Panc1 (cell line): ENCODE results near the gene GSG1.

ENCODE experiments used
- POLR2AphosphoS5 ChIP-seq: IDR thresholded peaks from 2 replicates; pipeline ENCODE4 v1.6.1; 2012; ENCODE audit warnings: mild to moderate bottlenecking, low read depth, low read length, moderate library complexity
- SIN3A ChIP-seq: IDR thresholded peaks from 2 replicates; pipeline ENCODE4 v1.6.1; 2012; ENCODE audit warnings: low read depth, mild to moderate bottlenecking, low read length, moderate library complexity, borderline replicate concordance; ENCODE audit not compliant: insufficient read depth
- TCF7L2 ChIP-seq: IDR thresholded peaks from 2 replicates; pipeline ENCODE4 v1.6.1; 2011; ENCODE audit warnings: mild to moderate bottlenecking, low read depth, low read length, inconsistent platforms
- TF ChIP-seq, protein P1 (sequence below): fragments of 450-650 bp; IDR thresholded peaks from 2 replicates; pipeline ENCODE4 v1.5.1; 2017; ENCODE audit warnings: mild to moderate bottlenecking
- TF ChIP-seq, protein P2 (sequence below), 2 experiments: IDR thresholded peaks; 2 replicates each; pipeline ENCODE4 v1.6.1; 2011 to 2012; ENCODE audit warnings: low read depth in 2 of 2, control low read depth in 1 of 2, low read length in 1 of 2, mild to moderate bottlenecking in 1 of 2, moderate library complexity in 1 of 2; ENCODE audit not compliant: insufficient read depth in 1 of 2

DNA sequence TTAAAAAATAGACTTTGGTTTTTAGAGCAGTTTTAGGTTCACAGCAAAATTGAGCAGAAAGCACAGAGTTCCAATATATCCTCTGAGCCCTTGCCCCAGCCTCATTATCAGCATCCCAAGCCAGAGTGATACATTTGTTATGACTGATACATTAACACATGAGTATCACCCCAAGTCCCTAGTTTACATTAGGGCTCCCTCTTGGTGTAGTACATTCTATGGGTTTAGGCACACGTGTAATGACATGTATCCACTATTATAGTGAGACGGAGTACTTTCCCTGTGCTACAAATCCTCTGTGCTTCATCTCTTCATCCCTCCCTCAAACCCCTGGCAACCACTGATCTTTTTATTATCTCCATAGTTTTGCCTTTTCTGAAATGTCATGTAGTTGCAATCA, 22.5 kb upstream of the GSG1 start:
- no peak for TF ChIP-seq POLR2AphosphoS5
- TF ChIP-seq, protein P1, sequence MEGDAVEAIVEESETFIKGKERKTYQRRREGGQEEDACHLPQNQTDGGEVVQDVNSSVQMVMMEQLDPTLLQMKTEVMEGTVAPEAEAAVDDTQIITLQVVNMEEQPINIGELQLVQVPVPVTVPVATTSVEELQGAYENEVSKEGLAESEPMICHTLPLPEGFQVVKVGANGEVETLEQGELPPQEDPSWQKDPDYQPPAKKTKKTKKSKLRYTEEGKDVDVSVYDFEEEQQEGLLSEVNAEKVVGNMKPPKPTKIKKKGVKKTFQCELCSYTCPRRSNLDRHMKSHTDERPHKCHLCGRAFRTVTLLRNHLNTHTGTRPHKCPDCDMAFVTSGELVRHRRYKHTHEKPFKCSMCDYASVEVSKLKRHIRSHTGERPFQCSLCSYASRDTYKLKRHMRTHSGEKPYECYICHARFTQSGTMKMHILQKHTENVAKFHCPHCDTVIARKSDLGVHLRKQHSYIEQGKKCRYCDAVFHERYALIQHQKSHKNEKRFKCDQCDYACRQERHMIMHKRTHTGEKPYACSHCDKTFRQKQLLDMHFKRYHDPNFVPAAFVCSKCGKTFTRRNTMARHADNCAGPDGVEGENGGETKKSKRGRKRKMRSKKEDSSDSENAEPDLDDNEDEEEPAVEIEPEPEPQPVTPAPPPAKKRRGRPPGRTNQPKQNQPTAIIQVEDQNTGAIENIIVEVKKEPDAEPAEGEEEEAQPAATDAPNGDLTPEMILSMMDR = no peak
- no peak for TF ChIP-seq TCF7L2
- TF ChIP-seq, protein P2, sequence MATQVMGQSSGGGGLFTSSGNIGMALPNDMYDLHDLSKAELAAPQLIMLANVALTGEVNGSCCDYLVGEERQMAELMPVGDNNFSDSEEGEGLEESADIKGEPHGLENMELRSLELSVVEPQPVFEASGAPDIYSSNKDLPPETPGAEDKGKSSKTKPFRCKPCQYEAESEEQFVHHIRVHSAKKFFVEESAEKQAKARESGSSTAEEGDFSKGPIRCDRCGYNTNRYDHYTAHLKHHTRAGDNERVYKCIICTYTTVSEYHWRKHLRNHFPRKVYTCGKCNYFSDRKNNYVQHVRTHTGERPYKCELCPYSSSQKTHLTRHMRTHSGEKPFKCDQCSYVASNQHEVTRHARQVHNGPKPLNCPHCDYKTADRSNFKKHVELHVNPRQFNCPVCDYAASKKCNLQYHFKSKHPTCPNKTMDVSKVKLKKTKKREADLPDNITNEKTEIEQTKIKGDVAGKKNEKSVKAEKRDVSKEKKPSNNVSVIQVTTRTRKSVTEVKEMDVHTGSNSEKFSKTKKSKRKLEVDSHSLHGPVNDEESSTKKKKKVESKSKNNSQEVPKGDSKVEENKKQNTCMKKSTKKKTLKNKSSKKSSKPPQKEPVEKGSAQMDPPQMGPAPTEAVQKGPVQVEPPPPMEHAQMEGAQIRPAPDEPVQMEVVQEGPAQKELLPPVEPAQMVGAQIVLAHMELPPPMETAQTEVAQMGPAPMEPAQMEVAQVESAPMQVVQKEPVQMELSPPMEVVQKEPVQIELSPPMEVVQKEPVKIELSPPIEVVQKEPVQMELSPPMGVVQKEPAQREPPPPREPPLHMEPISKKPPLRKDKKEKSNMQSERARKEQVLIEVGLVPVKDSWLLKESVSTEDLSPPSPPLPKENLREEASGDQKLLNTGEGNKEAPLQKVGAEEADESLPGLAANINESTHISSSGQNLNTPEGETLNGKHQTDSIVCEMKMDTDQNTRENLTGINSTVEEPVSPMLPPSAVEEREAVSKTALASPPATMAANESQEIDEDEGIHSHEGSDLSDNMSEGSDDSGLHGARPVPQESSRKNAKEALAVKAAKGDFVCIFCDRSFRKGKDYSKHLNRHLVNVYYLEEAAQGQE (IDR thresholded peaks at IDR 0.05; ENCODE audit: insufficient read depth in 1 of 2, low read depth in 2 of 2, low read length in 1 of 2) = no peak
- no peak for TF ChIP-seq SIN3A
